Astrocyte of the hippocampus (primary cell): ENCODE results near the gene AOAH.

Experiments used
- DNase-seq: peaks from one replicate; pipeline ENCODE4 v3.0.0; 2011; ENCODE audit warnings: low read depth, low spot score

The AOAH gene

GRCh38 chr7:36723951-36724664, at the start of gene AOAH:
Gene AOAH (minus strand): TSS chr7:36724494. CDS start chr7:36724148, 346 bp downstream.
- DNase-seq, result peak; percentile 19

GRCh38 chr7:36766451-36766850, 42.2 kb upstream of the AOAH start:
- DNase-seq, result no peak

- no peak for DNase-seq
These were observed 41.3 kb upstream of the AOAH start for GRCh38 chr7:36765605-36766004.

GRCh38 chr7:36764929-36765328, 40.6 kb upstream of the AOAH start:
- no peak for DNase-seq

GRCh38 chr7:36763132-36763816, 39.0 kb upstream of the AOAH start:
- DNase-seq, result peak; percentile 69

GRCh38 chr7:36762394-36762793, 38.1 kb upstream of the AOAH start:
- no peak for DNase-seq

GRCh38 chr7:36761835-36762234, 37.5 kb upstream of the AOAH start:
- no peak for DNase-seq

GRCh38 chr7:36760856-36761762, 36.8 kb upstream of the AOAH start:
- DNase-seq, result no peak

- no peak for DNase-seq
These were observed 34.6 kb upstream of the AOAH start for GRCh38 chr7:36758879-36759278.

- no peak for DNase-seq
These were observed 31.2 kb upstream of the AOAH start for GRCh38 chr7:36755484-36755883.

- no peak for DNase-seq
These were observed 27.9 kb upstream of the AOAH start for GRCh38 chr7:36752026-36752711.

- no peak for DNase-seq
These were observed 26.2 kb upstream of the AOAH start for GRCh38 chr7:36750451-36750850.

GRCh38 chr7:36749282-36749960, 25.1 kb upstream of the AOAH start:
- peak; percentile 65 for DNase-seq

- no peak for DNase-seq
These were observed 23.8 kb upstream of the AOAH start for GRCh38 chr7:36748017-36748487.

- DNase-seq, result peak; percentile 93
These were observed 23.2 kb upstream of the AOAH start for GRCh38 chr7:36747280-36748016.

GRCh38 chr7:36746347-36746746, 22.1 kb upstream of the AOAH start:
- DNase-seq, result peak; percentile 79

- DNase-seq, result no peak
These were observed 18.8 kb upstream of the AOAH start for GRCh38 chr7:36742911-36743775.

- no peak for DNase-seq
These were observed 17.6 kb upstream of the AOAH start for GRCh38 chr7:36741866-36742265.

- DNase-seq, result no peak
These were observed 15.1 kb upstream of the AOAH start for GRCh38 chr7:36739351-36739750.
